Activated CD4-positive, CD25-positive, alpha-beta regulatory T cell treated with anti-CD3 and anti-CD28 coated beads, Interleukin-2, amount 50 U/mL, for 72 hours (primary cell): ENCODE measurements around the gene TBC1D13.
"Not testable (repeated sequence)": the region's sequence is repeated elsewhere in the genome, so short reads cannot be mapped to it uniquely, and the experiment has no call there.

Experiments used
- DNase-seq: peaks from one replicate; pipeline ENCODE4 v3.0.0; 2021

TBC1D13 gene

GRCh38 chr9:128785427-128785826, 1.6 kb upstream of the TBC1D13 start:
- no peak for DNase-seq

- no peak for DNase-seq
Measured at GRCh38 chr9:128787659-128788058, 606 bp downstream of the TBC1D13 start.

- DNase-seq: no peak
Measured at GRCh38 chr9:128788445-128788844, 1.4 kb downstream of the TBC1D13 start.

GRCh38 chr9:128790536-128790935, 3.5 kb downstream of the TBC1D13 start:
- DNase-seq: no peak

GRCh38 chr9:128792134-128792533, 5.1 kb downstream of the TBC1D13 start:
- no peak for DNase-seq

- no peak for DNase-seq
Measured at GRCh38 chr9:128792978-128793686, 6.1 kb downstream of the TBC1D13 start.

GRCh38 chr9:128794961-128795360, 7.9 kb downstream of the TBC1D13 start:
- not testable (repeated sequence) for DNase-seq

GRCh38 chr9:128798896-128799295, 11.8 kb downstream of the TBC1D13 start:
- DNase-seq: no peak

GRCh38 chr9:128800061-128800460, 13.0 kb downstream of the TBC1D13 start:
- no peak for DNase-seq

- no peak for DNase-seq
Measured at GRCh38 chr9:128802482-128802881, 15.4 kb downstream of the TBC1D13 start.

- no peak for DNase-seq
Measured at GRCh38 chr9:128805661-128806060, 18.6 kb downstream of the TBC1D13 start.

- no peak for DNase-seq
Measured at GRCh38 chr9:128807827-128808226, 20.8 kb downstream of the TBC1D13 start.

- no peak for DNase-seq
Measured at GRCh38 chr9:128808543-128808942, 21.5 kb downstream of the TBC1D13 start.

GRCh38 chr9:128809036-128809599, 22.1 kb downstream of the TBC1D13 start:
- no peak for DNase-seq

GRCh38 chr9:128809831-128810230, 22.8 kb downstream of the TBC1D13 start:
- DNase-seq: no peak

- DNase-seq: no peak
Measured at GRCh38 chr9:128810873-128811272, 23.8 kb downstream of the TBC1D13 start.

GRCh38 chr9:128818099-128818838, 31.2 kb downstream of the TBC1D13 start, which contains the start of gene ENDOG:
Gene ENDOG, plus strand, starts transcription at chr9:128818500. Its CDS starts 185 bp downstream, at chr9:128818685.
- DNase-seq: peak; percentile 99

GRCh38 chr9:128818839-128819715, 32.0 kb downstream of the TBC1D13 start:
- peak; percentile 64 for DNase-seq

GRCh38 chr9:128819716-128820664, 32.9 kb downstream of the TBC1D13 start:
- no peak for DNase-seq

GRCh38 chr9:128820665-128821583, 33.9 kb downstream of the TBC1D13 start:
- DNase-seq: no peak
